Kidney (tissue), 14 donors: ENCODE measurements around the gene CDK10. TPM values are rescaled to one million over a fixed set of nuclear protein-coding genes. Genes with fewer than 3 reads are reported as not detected.

Source experiments
- DNase-seq, 5 donors: peaks; one replicate each; pipeline ENCODE4 v3.0.0-alpha.2; 2013 to 2020
- FAIRE-seq: peaks from 2 replicates; lab custom pipeline; 2012; peaks lifted over from hg19 to GRCh38; lab: Jason Lieb, UNC
- H3K27ac ChIP-seq, 2 donors: one replicate each; pipeline ENCODE4 v1.7.0; 2013; ENCODE audit warnings: low read depth in 2 of 2, low read length in 2 of 2, inconsistent platforms in 1 of 2
- H3K27me3 ChIP-seq: one replicate; pipeline ENCODE4 v1.7.1; 2013; ENCODE audit warnings: low read length, inconsistent platforms; ENCODE audit not compliant: control insufficient read depth, insufficient read depth
- H3K36me3 ChIP-seq, 3 donors: one replicate each; pipeline versions ENCODE4 v1.7.0 to v1.7.1; 2013; ENCODE audit warnings: low read length in 3 of 3, control low read depth in 1 of 3, inconsistent platforms in 1 of 3; ENCODE audit not compliant: insufficient read depth in 3 of 3, control insufficient read depth in 2 of 3
- H3K4me1 ChIP-seq, 3 donors: one replicate each; pipeline versions ENCODE4 v1.7.0 to v1.7.1; 2013; ENCODE audit warnings: low read length in 3 of 3, inconsistent platforms in 1 of 3, low read depth in 1 of 3; ENCODE audit not compliant: control insufficient read depth in 2 of 3, insufficient read depth in 2 of 3
- H3K4me3 ChIP-seq, 3 donors: one replicate each; pipeline versions ENCODE4 v1.7.0 to v1.8.1; 2013; ENCODE audit warnings: low read length in 3 of 3, control low read depth in 1 of 3, inconsistent platforms in 1 of 3
- H3K9ac ChIP-seq, 3 donors: one replicate each; pipeline versions ENCODE4 v1.7.0 to v1.7.1; 2013; ENCODE audit warnings: low read length in 3 of 3, control low read depth in 1 of 3, inconsistent platforms in 1 of 3
- H3K9me3 ChIP-seq, 3 donors: one replicate each; pipeline versions ENCODE4 v1.7.0 to v1.7.1; 2013; ENCODE audit warnings: low read length in 3 of 3, control low read depth in 1 of 3, inconsistent platforms in 1 of 3; ENCODE audit not compliant: control insufficient read depth in 2 of 3, insufficient read depth in 1 of 3
- CTCF ChIP-seq: IDR thresholded peaks from 3 replicates; pipeline ENCODE4 v1.5.1; 2012; ENCODE audit warnings: mild to moderate bottlenecking, moderate library complexity, borderline replicate concordance; ENCODE audit not compliant: insufficient read depth; ENCODE audit errors: extremely low read depth
- intact Hi-C: fragments of 100-400 bp; cut with DNase I; formaldehyde crosslinking; loops from one replicate; pipeline ENCODE4 v1.11.1; 2022
- polyA plus RNA-seq: library from polyadenylated mRNA; stranded (reverse); fragments of 350-450 nt; fragmentation: Illumina TruSeq; extraction: RNeasy Lipid Tissue Mini Kit (QIAGEN cat#74804); gene quantifications from one replicate; pipeline ENCODE4 v1.2.3, GENCODE V29; 2014; ENCODE audit warnings: low read depth, low replicate concordance; ENCODE audit not compliant: insufficient read depth
- total RNA-seq: library from RNA; stranded (reverse); fragmentation: NEBNext Ultra II Directional; extraction: Animal tissue kit (Norgen Biotek cat#: 25700); gene quantifications from one replicate; pipeline ENCODE4 v1.2.1, GENCODE V29; 2021
- donor health status: control.
- donor health status: control.
- donor health status: control.
- donor health status: control.
- donor health status: control.
- donor health status: DM: yes; HTN: yes; CAD: no.
- donor health status: Normal renal cell carcinoma (clear cell type).

CDK10 gene
- total and polyA plus RNA-seq, 2 donors from 2014 or later, result 82.6 to 118 TPM

DNA sequence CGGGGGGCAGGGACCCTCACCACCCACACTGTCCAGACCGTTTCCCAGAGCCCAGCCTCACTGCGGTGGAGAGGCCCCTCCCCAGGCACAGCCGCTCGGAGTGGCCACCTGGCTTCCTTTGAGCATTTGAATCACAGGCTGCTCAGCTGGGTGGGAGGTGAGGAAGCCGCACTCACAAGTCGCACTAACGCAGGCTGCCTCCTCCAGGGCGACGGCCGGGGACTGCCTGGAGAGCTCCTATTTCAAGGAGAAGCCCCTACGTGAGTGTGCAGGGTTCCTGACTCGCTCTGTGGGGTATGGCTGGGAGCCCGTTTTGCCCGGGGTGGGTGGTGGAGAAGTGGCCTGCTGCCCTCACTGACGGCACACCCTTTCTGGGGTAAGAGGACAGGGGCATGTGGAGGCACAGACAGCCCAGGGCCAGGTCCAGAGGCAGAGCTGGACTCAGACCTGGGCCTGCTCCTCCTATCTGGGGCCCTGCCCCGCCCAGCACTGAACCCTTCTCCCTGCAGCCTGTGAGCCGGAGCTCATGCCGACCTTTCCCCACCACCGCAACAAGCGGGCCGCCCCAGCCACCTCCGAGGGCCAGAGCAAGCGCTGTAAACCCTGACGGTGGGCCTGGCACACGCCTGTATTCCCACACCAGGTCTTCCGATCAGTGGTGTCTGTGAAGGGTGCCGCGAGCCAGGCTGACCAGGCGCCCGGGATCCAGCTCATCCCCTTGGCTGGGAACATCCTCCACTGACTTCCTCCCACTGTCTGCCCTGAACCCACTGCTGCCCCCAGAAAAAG lies 8.8 kb downstream of the CDK10 start:
- H3K4me3 ChIP-seq, result no peak overlapping the region
- TF ChIP-seq CTCF, result no peak
- DNase-seq (peak in 2 of 5 donors; percentile 45 to 73), FAIRE-seq (no peak)
- H3K27me3 ChIP-seq, result no peaks in the 10 kb centered on the region
- H3K27ac ChIP-seq, result no peak overlapping the region
- peaks cover 0 to 3% (median under 1%) of the 10 kb centered on the region in 3 donors for H3K4me1 ChIP-seq
- H3K9me3 ChIP-seq, result no peaks in the 10 kb centered on the region
- H3K36me3 ChIP-seq, result peaks cover 3 to 32% (median 14%) of the 10 kb centered on the region in 3 donors
- intact Hi-C loops, result no loop called here
- no peak overlapping the region for H3K9ac ChIP-seq

DNA sequence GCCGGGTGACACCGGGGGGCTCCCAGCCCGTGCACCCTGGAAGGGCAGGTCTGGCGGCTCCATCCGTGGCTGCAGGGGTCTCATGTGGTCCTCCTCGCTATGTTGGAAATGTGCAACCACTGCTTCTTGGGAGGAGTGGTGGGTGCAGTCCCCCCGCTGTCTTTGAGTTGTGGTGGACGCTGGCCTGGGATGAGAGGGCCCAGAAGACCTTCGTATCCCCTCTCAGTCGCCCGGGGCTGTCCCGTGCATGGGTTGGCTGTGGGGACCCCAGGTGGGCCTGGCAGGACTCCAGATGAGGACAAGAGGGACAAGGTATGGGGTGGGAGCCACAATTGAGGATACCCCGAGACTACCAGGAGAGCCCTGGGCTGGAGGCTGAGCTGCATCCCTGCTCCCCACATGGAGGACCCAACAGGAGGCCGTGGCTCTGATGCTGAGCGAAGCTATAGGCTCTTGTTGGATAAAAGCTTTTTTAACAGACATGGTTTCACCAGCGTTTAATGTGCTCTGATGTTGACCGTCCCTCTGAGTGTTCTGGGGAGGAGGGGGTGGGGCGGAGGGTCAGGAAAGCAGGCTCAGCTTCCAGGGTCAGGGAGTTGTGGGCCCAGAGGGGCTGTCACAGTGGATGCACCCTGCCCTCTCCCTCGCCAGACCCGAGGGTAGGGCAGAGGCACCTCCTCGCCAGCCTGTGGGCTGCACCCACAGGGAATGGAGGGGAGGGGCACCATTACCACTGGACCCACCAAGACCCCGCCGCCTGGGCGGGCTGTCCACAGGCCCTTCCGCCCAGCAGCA lies 9.6 kb downstream of the CDK10 start:
- H3K9ac ChIP-seq, result no peak overlapping the region
- H3K4me1 ChIP-seq, result peaks cover 0 to 11% (median 5%) of the 10 kb centered on the region in 3 donors
- no peak for TF ChIP-seq CTCF
- FAIRE-seq (no peak), DNase-seq (peak in 3 of 5 donors; percentile 33 to 72 (median 50))
- H3K27me3 ChIP-seq, result no peaks in the 10 kb centered on the region
- H3K27ac ChIP-seq, result no peak overlapping the region
- H3K36me3 ChIP-seq, result peaks cover 3 to 28% (median 10%) of the 10 kb centered on the region in 3 donors
- no peaks in the 10 kb centered on the region for H3K9me3 ChIP-seq
- no peak overlapping the region for H3K4me3 ChIP-seq
- intact Hi-C loops, result no loop called here

DNA sequence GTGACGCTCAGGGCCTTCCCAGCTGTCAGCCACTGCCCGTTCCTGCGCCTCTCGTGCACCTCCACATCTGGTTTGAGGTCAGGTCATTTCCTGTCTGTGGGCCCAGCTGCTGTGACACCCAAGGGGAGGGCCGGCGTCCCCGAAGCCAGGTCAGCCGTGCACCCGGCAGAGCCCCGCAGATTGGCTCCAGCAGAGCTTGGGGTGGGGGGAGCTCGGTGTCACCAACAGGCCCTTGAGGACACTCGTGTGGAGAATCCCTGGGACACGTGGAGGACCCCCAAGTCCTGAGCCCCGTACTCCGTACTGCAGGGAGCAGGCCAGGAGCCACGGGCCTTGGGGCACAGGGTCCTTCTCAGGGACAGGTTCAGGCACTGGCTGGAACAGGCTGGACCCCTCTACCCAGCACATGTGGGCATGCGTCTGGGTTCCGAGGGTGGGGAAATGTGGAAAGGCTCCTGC lies 10.2 kb downstream of the CDK10 start:
- no peaks in the 10 kb centered on the region for H3K27me3 ChIP-seq
- no peaks in the 10 kb centered on the region for H3K9me3 ChIP-seq
- FAIRE-seq (no peak), DNase-seq (peak in 3 of 5 donors; percentile 30 to 80 (median 56))
- H3K4me1 ChIP-seq, result peaks cover 0 to 11% (median 5%) of the 10 kb centered on the region in 3 donors
- H3K4me3 ChIP-seq, result no peak overlapping the region
- no peak overlapping the region for H3K27ac ChIP-seq
- H3K9ac ChIP-seq, result no peak overlapping the region
- no peak for TF ChIP-seq CTCF
- H3K36me3 ChIP-seq, result peaks cover 0 to 22% (median 5%) of the 10 kb centered on the region in 3 donors
- intact Hi-C loops, result no loop called here
